Uterus (tissue), 2 donors: ENCODE results near the gene BRINP3.

Experiments
- CTCF ChIP-seq, 4 experiments: fragments of 200-600 bp in 2 of 4; fragments of 450-650 bp in 2 of 4; sonication (generic) in 2 of 4; IDR thresholded peaks; one replicate each; pipeline ENCODE4 v1.5.1; 2016 to 2019; ENCODE audit warnings: antibody characterized with exemption in 4 of 4, mild to moderate bottlenecking in 2 of 4, moderate library complexity in 1 of 4
- POLR2A ChIP-seq, 2 donors: fragments of 450-650 bp; IDR thresholded peaks; one replicate each; pipeline ENCODE4 v1.6.1; 2016; ENCODE audit warnings: antibody characterized with exemption in 2 of 2, mild to moderate bottlenecking in 1 of 2, moderate library complexity in 1 of 2

- no peak for TF ChIP-seq POLR2A (IDR thresholded peaks at IDR 0.05)
- no peak for TF ChIP-seq CTCF (IDR thresholded peaks at IDR 0.05)
Measured at GRCh38 chr1:190147616-190148015, 330.0 kb downstream of the BRINP3 start.
